IPS DF 6.9 (cell line): ENCODE results near the gene ST6GAL2.

Experiments used
- DNase-seq: peaks from one replicate; pipeline ENCODE4 v3.0.0-alpha.2; 2013; ENCODE audit warnings: low read depth, low spot score
- H3K27ac ChIP-seq: one replicate; pipeline ENCODE4 v1.5.1; 2013; ENCODE audit warnings: low read length, control low read depth
- H3K27me3 ChIP-seq: 2 replicates; pipeline ENCODE4 v1.6.1; 2013; ENCODE audit warnings: mild to moderate bottlenecking, low read length; ENCODE audit not compliant: control insufficient read depth, insufficient read depth
- H3K36me3 ChIP-seq: 2 replicates; pipeline ENCODE4 v1.6.1; 2013; ENCODE audit warnings: low read length; ENCODE audit not compliant: control insufficient read depth, insufficient read depth
- H3K4me1 ChIP-seq: 2 replicates; pipeline ENCODE4 v1.6.1; 2013; ENCODE audit warnings: low read length; ENCODE audit not compliant: control insufficient read depth, insufficient read depth
- H3K4me3 ChIP-seq: 2 replicates; pipeline ENCODE4 v1.5.1; 2013; ENCODE audit warnings: mild to moderate bottlenecking, low read length
- H3K9me3 ChIP-seq: 2 replicates; pipeline ENCODE4 v1.6.1; 2013; ENCODE audit warnings: low read length, inconsistent platforms; ENCODE audit not compliant: control insufficient read depth, insufficient read depth
- WGBS: extraction: QIAGEN DNeasy Blood & Tissue Kit; methylation state at CpG from one replicate; pipeline ENCODE4 v1.1.7; 2013; ENCODE audit warnings: mixed read lengths, missing lambda C conversion rate; ENCODE audit not compliant: insufficient read length, insufficient coverage; 5-methylcytosine and 5-hydroxymethylcytosine counted together

ST6GAL2 gene

DNA sequence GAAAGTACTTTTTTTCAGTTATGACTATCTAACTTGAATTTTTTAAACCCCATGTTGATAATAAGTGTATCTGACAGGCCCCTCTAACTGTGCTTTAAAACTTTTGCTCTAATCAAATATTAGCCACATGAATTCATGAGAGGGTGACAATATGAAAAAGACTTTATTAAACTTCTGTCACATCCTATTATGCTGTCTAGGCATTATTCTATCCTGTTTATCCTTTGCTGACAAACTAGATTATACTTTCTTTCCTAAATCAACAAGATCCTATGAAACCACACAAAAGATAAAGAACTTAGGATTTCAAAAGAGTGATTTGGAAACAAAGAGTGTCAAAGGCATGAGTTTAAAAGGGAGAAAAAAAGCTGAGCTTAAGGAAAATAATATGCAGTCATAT, 57.8 kb downstream of the ST6GAL2 start:
- H3K9me3 ChIP-seq: no peaks in the 10 kb centered on the region
- no peaks in the 10 kb centered on the region for H3K27me3 ChIP-seq
- H3K4me1 ChIP-seq: peaks cover 2% of the 10 kb centered on the region; the same call in 1 of the 2 replicates

GRCh38 chr2:106827158-106827557, 58.8 kb downstream of the ST6GAL2 start:
- DNase-seq: no peak
- Histone ChIP-seq H3K36me3 (no peaks in the 10 kb centered on the region), H3K27me3 (no peaks in the 10 kb centered on the region), H3K4me1 (peaks cover 2% of the 10 kb centered on the region; the same call in 1 of the 2 replicates), H3K9me3 (no peaks in the 10 kb centered on the region), H3K4me3 (no peak overlapping the region), H3K27ac (no peak overlapping the region)
- no CpG with 5 or more reads among the region's 3 CpGs for WGBS

More for the DNA sequence above, 57.8 kb downstream of the ST6GAL2 start:
- no peaks in the 10 kb centered on the region for H3K36me3 ChIP-seq
- no peak for DNase-seq
- H3K27ac ChIP-seq: no peak overlapping the region
- no peak overlapping the region for H3K4me3 ChIP-seq

DNA sequence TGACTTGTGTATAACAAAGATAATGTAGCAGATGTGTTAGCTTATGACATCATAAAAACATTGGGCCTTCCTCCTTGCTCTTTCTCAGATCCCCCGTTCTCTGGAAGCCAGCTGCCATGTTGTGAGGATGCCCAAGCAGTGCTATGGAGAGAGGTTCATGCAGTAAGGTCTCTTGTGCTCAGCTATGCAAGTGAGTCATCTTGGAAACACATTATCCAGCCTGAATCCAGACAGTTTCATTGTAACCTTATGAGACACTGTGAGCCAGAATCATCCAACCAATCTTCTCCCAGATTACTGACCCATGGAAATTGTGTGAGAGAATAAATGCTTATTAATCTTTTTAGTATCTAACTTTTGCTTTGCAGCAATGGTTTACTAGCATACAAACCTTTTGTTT, 60.8 kb downstream of the ST6GAL2 start:
- no peak for DNase-seq
- Histone ChIP-seq H3K36me3 (no peaks in the 10 kb centered on the region), H3K27ac (no peak overlapping the region), H3K9me3 (no peaks in the 10 kb centered on the region), H3K27me3 (no peaks in the 10 kb centered on the region), H3K4me1 (peaks cover 2% of the 10 kb centered on the region; the same call in 1 of the 2 replicates), H3K4me3 (no peak overlapping the region)
- WGBS: no CpG with 5 or more reads among the region's 1 CpG

DNA sequence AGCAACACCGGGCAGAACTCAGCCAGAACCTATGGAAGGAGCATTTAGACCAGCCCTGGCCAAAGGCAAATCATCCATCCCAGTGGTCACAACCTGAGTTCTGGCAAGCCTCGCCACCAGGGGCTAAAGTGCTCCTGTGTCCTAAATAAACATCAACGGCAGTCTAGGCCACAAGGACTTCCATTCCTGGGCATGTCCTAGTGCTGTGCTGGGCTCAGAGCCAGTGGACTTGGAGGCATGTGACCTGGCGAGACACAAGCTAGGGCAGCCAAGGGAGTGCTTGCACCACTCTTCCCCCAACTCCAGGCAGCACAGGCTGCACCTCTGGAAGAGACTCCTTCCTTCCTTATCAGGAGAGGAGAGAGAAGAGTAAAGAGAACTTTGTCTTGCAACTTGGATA, 69.0 kb downstream of the ST6GAL2 start:
- Histone ChIP-seq H3K36me3 (no peaks in the 10 kb centered on the region), H3K27me3 (no peaks in the 10 kb centered on the region), H3K27ac (no peak overlapping the region), H3K4me3 (no peak overlapping the region), H3K4me1 (no peaks in the 10 kb centered on the region), H3K9me3 (no peaks in the 10 kb centered on the region)
- DNase-seq: no peak
- WGBS: no CpG with 5 or more reads among the region's 4 CpGs

- no peaks in the 10 kb centered on the region for H3K4me1 ChIP-seq
- no peaks in the 10 kb centered on the region for H3K9me3 ChIP-seq
- no peaks in the 10 kb centered on the region for H3K36me3 ChIP-seq
- H3K4me3 ChIP-seq: no peak overlapping the region
- WGBS: no CpG with 5 or more reads among the region's 5 CpGs
- no peak for DNase-seq
- no peak overlapping the region for H3K27ac ChIP-seq
- H3K27me3 ChIP-seq: no peaks in the 10 kb centered on the region
Observed at GRCh38 chr2:106812841-106813240, 73.1 kb downstream of the ST6GAL2 start.

GRCh38 chr2:106812383-106812782, 73.6 kb downstream of the ST6GAL2 start:
- H3K4me1 ChIP-seq: no peaks in the 10 kb centered on the region
- no peaks in the 10 kb centered on the region for H3K36me3 ChIP-seq
- no peak for DNase-seq
- H3K27ac ChIP-seq: no peak overlapping the region
- no peaks in the 10 kb centered on the region for H3K9me3 ChIP-seq
- no peak overlapping the region for H3K4me3 ChIP-seq
- H3K27me3 ChIP-seq: no peaks in the 10 kb centered on the region
- no CpG with 5 or more reads among the region's 4 CpGs for WGBS

DNA sequence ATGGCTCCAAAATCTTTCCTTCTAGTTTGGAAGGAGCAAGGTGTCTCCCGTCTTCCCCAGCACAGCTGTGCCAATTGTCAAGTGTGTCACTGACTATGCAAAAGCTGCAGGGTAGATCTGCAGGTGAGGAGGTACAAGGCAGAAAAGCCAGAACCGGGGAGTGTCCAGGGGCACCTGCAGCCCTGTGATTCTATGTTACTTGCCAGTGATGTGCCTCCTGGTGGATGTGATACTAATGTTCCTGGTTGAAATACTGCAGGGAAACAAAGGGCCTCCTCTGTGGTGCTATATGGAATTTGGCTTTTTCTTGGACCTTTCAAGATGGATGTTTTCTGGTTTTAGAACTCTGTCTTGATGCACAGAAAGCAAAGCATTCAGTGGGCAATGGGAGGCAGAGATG, 80.3 kb downstream of the ST6GAL2 start:
- Histone ChIP-seq H3K27me3 (no peaks in the 10 kb centered on the region), H3K9me3 (no peaks in the 10 kb centered on the region), H3K27ac (no peak overlapping the region), H3K4me1 (0 out of 2 replicates have a peak, but pooled peaks cover 2% of the 10 kb centered on the region), H3K36me3 (no peaks in the 10 kb centered on the region), H3K4me3 (no peak overlapping the region)
- no CpG with 5 or more reads among the region's 2 CpGs for WGBS
- no peak for DNase-seq

DNA sequence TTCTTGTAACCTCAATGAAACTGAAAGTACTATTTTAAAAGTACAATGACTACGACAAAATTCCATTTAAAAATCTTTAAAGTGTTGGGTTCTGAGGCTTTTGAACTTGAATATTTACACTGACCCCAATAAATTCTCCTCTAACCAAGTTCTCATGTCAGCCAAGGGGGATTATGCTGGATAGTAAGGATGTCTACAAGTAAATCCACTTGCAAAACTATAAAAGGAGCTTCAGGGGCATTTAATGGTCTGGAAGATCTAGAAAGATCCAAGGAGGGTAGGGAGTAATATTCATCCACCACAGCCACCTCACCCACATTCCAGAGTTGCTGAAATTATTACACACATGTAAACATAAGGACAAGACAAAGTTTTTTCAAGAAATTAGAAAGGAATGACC, 81.8 kb downstream of the ST6GAL2 start:
- 0 out of 2 replicates have a peak, but pooled peaks cover 2% of the 10 kb centered on the region for H3K4me1 ChIP-seq
- H3K36me3 ChIP-seq: no peaks in the 10 kb centered on the region
- no peak for DNase-seq
- no peaks in the 10 kb centered on the region for H3K27me3 ChIP-seq
- H3K27ac ChIP-seq: no peak overlapping the region
- no peaks in the 10 kb centered on the region for H3K9me3 ChIP-seq
- no peak overlapping the region for H3K4me3 ChIP-seq
- no CpG with 5 or more reads among the region's 1 CpG for WGBS

- no CpG with 5 or more reads among the region's 10 CpGs for WGBS
Observed at GRCh38 chr2:106800976-106801655, 84.9 kb downstream of the ST6GAL2 start.

GRCh38 chr2:106800180-106800579, 85.8 kb downstream of the ST6GAL2 start:
- no peaks in the 10 kb centered on the region for H3K27me3 ChIP-seq
- H3K27ac ChIP-seq: no peak overlapping the region
- H3K36me3 ChIP-seq: no peaks in the 10 kb centered on the region
- no peak overlapping the region for H3K4me3 ChIP-seq
- H3K4me1 ChIP-seq: 0 out of 2 replicates have a peak, but pooled peaks cover 2% of the 10 kb centered on the region
- DNase-seq: no peak
- WGBS: no CpG with 5 or more reads among the region's 4 CpGs
- H3K9me3 ChIP-seq: no peaks in the 10 kb centered on the region

More at GRCh38 chr2:106800976-106801655, 84.9 kb downstream of the ST6GAL2 start:
- Histone ChIP-seq H3K4me1 (0 out of 2 replicates have a peak, but pooled peaks cover 2% of the 10 kb centered on the region), H3K27me3 (no peaks in the 10 kb centered on the region), H3K27ac (no peak overlapping the region), H3K4me3 (no peak overlapping the region), H3K36me3 (no peaks in the 10 kb centered on the region), H3K9me3 (no peaks in the 10 kb centered on the region)
- DNase-seq: no peak
